Measurements from ENCODE around the gene BUB1B. TPM values are rescaled to one million over a fixed set of nuclear protein-coding genes. Genes with fewer than 3 reads are reported as not detected.

Gene BUB1B
- total RNA-seq, 3 donors from 2014 or later (not counting 1 experiment from before 2014, with no cell fraction given), result 0.75 to 2.4 (median 1.9) TPM

- intact Hi-C loops (cut with micrococcal nuclease), result no loop called here
- WGBS (ENCODE audit: insufficient coverage), result 98% methylated on average over 10 of the region's 11 CpGs
- no peaks in the 10 kb centered on the region for H3K9me3 ChIP-seq (ENCODE audit: control insufficient read depth, insufficient read depth, low read length)
- TF ChIP-seq CTCF (IDR thresholded peaks at IDR 0.05), result no peak
- peaks cover 9% of the 10 kb centered on the region for H3K4me1 ChIP-seq (ENCODE audit: control insufficient read depth, insufficient read depth, low read length)
- peaks cover 10 to 17% of the 10 kb centered on the region in 2 donors for H3K27me3 Mint-ChIP-seq (ENCODE audit: low read depth in 2 of 2)
- H3K27ac Mint-ChIP-seq, result no peak overlapping the region
- no peaks in the 10 kb centered on the region for H3K36me3 Mint-ChIP-seq
- H3K4me3 Mint-ChIP-seq, result no peak overlapping the region
- DNase-seq, result no peak
- H3K9me3 Mint-ChIP-seq, result no peaks in the 10 kb centered on the region
- no peaks in the 10 kb centered on the region for H3K36me3 ChIP-seq (ENCODE audit: control insufficient read depth, insufficient read depth, low read length)
- no peak for ATAC-seq
- no peaks in the 10 kb centered on the region for H3K27me3 ChIP-seq (ENCODE audit: control insufficient read depth, insufficient read depth, low read length)
- peaks cover 6 to 7% of the 10 kb centered on the region in 2 donors for H3K4me1 Mint-ChIP-seq
- no peak overlapping the region for H3K27ac ChIP-seq (ENCODE audit: low read length)
- no peak overlapping the region for H3K4me3 ChIP-seq (ENCODE audit: low read length)
Observed at GRCh38 chr15:40233727-40234577, 73.1 kb downstream of the BUB1B start.

GRCh38 chr15:40234783-40235182, 73.9 kb downstream of the BUB1B start:
- peaks cover 16% of the 10 kb centered on the region for H3K4me1 ChIP-seq (ENCODE audit: control insufficient read depth, insufficient read depth, low read length)
- DNase-seq (no peak), ATAC-seq (no peak)
- no peaks in the 10 kb centered on the region for H3K36me3 ChIP-seq (ENCODE audit: control insufficient read depth, insufficient read depth, low read length)
- peaks cover 7 to 11% of the 10 kb centered on the region in 2 donors for H3K4me1 Mint-ChIP-seq
- H3K27me3 ChIP-seq (ENCODE audit: control insufficient read depth, insufficient read depth, low read length), result peaks cover 7% of the 10 kb centered on the region
- no peak overlapping the region for H3K4me3 ChIP-seq (ENCODE audit: low read length)
- H3K9me3 ChIP-seq (ENCODE audit: control insufficient read depth, insufficient read depth, low read length), result no peaks in the 10 kb centered on the region
- H3K27ac Mint-ChIP-seq, result no peak overlapping the region
- H3K9me3 Mint-ChIP-seq, result no peaks in the 10 kb centered on the region
- TF ChIP-seq CTCF (IDR thresholded peaks at IDR 0.05), result no peak
- 55% methylated on average over 4 of the region's 4 CpGs for WGBS (ENCODE audit: insufficient coverage)
- peaks cover 16 to 23% of the 10 kb centered on the region in 2 donors for H3K27me3 Mint-ChIP-seq (ENCODE audit: low read depth in 2 of 2)
- intact Hi-C loops (cut with micrococcal nuclease), result loop anchor here (5.0 kb wide), 1 partner anchor 38 kb away; no protein-coding TSS in a partner anchor
- no peaks in the 10 kb centered on the region for H3K36me3 Mint-ChIP-seq
- H3K4me3 Mint-ChIP-seq, result no peak overlapping the region
- no peak overlapping the region for H3K27ac ChIP-seq (ENCODE audit: low read length)

GRCh38 chr15:40235201-40235885, 74.5 kb downstream of the BUB1B start:
- Histone ChIP-seq H3K4me1 (ENCODE audit: control insufficient read depth, insufficient read depth, low read length) (peaks cover 16% of the 10 kb centered on the region), H3K4me3 (ENCODE audit: low read length) (no peak overlapping the region), H3K9me3 (ENCODE audit: control insufficient read depth, insufficient read depth, low read length) (no peaks in the 10 kb centered on the region), H3K27ac (ENCODE audit: low read length) (no peak overlapping the region), H3K36me3 (ENCODE audit: control insufficient read depth, insufficient read depth, low read length) (no peaks in the 10 kb centered on the region), H3K27me3 (ENCODE audit: control insufficient read depth, insufficient read depth, low read length) (peaks cover 13% of the 10 kb centered on the region)
- intact Hi-C loops (cut with micrococcal nuclease), result loop anchor here (5.0 kb wide), 1 partner anchor 37 kb away; no protein-coding TSS in a partner anchor
- no peaks in the 10 kb centered on the region for H3K36me3 Mint-ChIP-seq
- DNase-seq (no peak), ATAC-seq (no peak)
- H3K27ac Mint-ChIP-seq, result no peak overlapping the region
- peaks cover 16 to 25% of the 10 kb centered on the region in 2 donors for H3K27me3 Mint-ChIP-seq (ENCODE audit: low read depth in 2 of 2)
- H3K4me3 Mint-ChIP-seq, result no peak overlapping the region
- TF ChIP-seq CTCF (IDR thresholded peaks at IDR 0.05), result no peak
- 51% methylated on average over 4 of the region's 4 CpGs for WGBS (ENCODE audit: insufficient coverage)
- H3K9me3 Mint-ChIP-seq, result no peaks in the 10 kb centered on the region
- peaks cover 7 to 11% of the 10 kb centered on the region in 2 donors for H3K4me1 Mint-ChIP-seq

All from natural killer cell (primary cell).